ENCODE results near the gene PTPRN.

DNA sequence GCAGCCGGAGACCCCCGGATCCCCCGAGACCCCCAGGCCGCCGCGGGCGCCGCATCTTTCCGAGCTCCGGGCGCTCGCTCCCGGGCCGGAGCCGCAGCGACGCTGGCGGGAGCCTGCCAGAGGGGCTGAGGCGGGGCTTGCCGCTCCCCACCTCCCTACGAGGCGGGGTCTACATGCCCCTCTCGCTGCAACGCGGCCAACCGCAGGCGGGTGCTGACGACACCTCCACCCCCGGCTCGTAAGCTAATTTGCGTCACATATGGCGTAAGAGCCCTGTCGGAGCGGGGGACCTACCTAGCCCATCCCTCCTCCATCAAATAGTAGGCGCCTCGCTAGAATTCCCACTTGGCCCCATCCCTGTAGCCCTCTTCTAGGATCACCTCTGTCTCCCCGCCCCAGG is at the start of gene PTPRN:
- TF ChIP-seq, protein P1, sequence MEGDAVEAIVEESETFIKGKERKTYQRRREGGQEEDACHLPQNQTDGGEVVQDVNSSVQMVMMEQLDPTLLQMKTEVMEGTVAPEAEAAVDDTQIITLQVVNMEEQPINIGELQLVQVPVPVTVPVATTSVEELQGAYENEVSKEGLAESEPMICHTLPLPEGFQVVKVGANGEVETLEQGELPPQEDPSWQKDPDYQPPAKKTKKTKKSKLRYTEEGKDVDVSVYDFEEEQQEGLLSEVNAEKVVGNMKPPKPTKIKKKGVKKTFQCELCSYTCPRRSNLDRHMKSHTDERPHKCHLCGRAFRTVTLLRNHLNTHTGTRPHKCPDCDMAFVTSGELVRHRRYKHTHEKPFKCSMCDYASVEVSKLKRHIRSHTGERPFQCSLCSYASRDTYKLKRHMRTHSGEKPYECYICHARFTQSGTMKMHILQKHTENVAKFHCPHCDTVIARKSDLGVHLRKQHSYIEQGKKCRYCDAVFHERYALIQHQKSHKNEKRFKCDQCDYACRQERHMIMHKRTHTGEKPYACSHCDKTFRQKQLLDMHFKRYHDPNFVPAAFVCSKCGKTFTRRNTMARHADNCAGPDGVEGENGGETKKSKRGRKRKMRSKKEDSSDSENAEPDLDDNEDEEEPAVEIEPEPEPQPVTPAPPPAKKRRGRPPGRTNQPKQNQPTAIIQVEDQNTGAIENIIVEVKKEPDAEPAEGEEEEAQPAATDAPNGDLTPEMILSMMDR (conservative IDR thresholded peaks at IDR 0.05; ENCODE audit: low read depth, low read length) = no peak
- TF ChIP-seq EZH2 (IDR thresholded peaks at IDR 0.05; ENCODE audit: borderline replicate concordance, low read depth, low read length, poor library complexity, severe bottlenecking) = no peak
